AG10803 (cell line): ENCODE results near the gene VPS41.

Source experiments
- DNase-seq: peaks from one replicate; pipeline ENCODE4 v3.0.0; 2010; ENCODE audit warnings: low read depth
- H3K4me3 ChIP-seq: 2 replicates; pipeline ENCODE4 v1.5.1; 2011; ENCODE audit warnings: mild to moderate bottlenecking, low read length, control low read depth
- CTCF ChIP-seq: conservative IDR thresholded peaks from 2 replicates; pipeline ENCODE4 v1.5.1; 2011; ENCODE audit warnings: mild to moderate bottlenecking, low read length, control low read depth, inconsistent platforms

The VPS41 gene

DNA sequence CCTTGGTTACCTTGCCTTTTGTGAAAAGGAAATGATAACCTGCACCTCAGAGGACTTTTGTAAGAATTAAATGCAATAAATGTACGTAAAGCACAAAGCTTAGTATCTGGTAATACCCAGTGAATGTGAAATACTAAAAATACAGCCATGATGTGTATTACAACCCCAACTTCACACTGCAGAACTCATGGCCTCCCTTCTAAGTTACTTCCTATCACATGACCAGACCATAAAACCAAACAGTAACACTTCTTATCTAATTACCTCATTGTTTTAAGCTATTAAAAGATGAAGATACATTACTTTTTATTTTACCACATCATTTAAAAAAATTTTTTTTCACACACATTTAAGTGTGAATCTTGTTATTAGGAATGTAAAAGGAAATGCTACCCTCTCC, 29.0 kb downstream of the VPS41 start:
- H3K4me3 ChIP-seq, result no peak overlapping the region
- TF ChIP-seq CTCF, result no peak
- no peak for DNase-seq

DNA sequence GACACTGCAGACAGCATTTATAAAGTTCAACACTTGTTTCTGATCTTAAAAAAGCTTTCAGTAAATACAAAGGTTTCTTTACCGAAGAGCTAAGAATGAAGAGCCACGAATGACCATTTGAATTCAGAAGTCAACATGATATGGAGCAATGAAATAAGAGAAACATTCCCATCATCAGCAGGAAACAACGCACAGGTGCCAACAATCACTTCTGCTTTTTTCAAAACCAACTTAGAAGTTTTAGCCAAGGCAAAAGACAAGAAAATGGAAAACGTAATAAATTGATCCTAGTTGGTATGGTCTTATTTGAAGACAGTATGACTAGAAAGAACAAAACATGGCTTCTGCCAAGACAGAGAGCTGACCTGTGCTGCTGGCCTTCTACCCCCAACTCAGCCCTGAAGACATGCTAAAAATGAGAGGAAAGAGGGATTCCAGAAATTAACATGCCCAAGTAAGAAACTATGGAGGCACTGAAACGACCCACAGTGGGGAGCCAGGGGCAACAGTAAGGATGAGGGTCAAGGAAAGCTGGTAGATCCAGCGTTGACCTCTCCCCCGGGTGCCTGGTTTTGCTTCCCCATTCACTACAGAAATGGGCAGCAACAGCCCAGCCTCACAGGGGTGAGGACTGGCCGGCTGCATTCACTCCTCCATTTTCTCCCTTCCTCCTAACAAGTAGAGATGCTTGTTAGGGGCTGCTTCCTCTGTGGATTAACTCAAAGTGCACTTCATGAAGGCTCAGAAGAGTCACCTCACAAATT, 30.1 kb downstream of the VPS41 start:
- no peak for TF ChIP-seq CTCF
- DNase-seq, result no peak
- no peak overlapping the region for H3K4me3 ChIP-seq

DNA sequence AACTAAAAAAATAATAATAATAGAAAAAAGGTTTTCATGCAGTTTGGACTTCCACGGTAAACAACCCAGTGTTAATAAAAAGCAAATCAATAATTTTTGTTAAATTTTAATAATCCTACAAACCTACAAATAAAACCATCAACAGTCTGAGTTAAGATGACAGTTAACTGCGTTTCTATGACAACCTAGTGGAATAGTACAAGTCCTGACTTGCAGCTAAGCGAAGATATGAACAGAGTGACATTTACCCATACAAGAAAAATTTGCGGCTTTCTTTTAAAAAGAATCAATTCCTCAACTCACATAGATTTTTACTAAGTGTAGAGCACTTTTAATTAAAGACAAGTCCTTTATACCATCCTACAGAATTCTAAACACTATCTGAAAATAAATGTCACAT, 35.6 kb downstream of the VPS41 start:
- DNase-seq, result no peak
- no peak for TF ChIP-seq CTCF
- no peak overlapping the region for H3K4me3 ChIP-seq

GRCh38 chr7:38872202-38872601, 36.8 kb downstream of the VPS41 start:
- no peak for TF ChIP-seq CTCF
- DNase-seq, result no peak
- H3K4me3 ChIP-seq, result no peak overlapping the region

DNA sequence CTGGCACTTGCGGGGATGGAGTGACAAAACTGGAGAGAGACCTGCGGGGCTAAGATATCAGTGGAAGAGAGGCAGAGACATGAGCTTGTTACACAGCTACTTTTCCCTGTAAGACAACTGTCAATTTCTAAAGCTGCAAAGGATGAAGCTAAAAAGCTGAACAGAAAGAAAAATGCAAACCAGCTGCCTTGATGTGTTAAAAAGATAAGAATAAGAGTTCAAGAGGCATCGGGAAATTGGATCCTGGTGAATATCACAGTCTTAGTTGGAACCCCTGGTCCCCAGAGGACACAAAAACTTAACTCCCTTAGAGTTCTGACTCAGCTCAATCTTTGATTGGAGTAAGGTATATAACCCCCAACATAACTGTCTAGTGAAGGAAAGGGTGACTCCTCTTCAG, 38.8 kb downstream of the VPS41 start:
- no peak for TF ChIP-seq CTCF
- H3K4me3 ChIP-seq, result no peak overlapping the region
- no peak for DNase-seq

GRCh38 chr7:38863601-38864291, 45.2 kb downstream of the VPS41 start:
- no peak overlapping the region for H3K4me3 ChIP-seq
- DNase-seq, result no peak
- TF ChIP-seq CTCF, result no peak

- TF ChIP-seq CTCF, result no peak
- no peak for DNase-seq
- no peak overlapping the region for H3K4me3 ChIP-seq
These were observed 46.3 kb downstream of the VPS41 start for GRCh38 chr7:38862666-38863065.
